Muscle layer of duodenum (tissue), 2 donors: ENCODE measurements around the gene WDR45B.
A peak's percentile ranks its signal among the peaks of the same experiment; 100 is the strongest.

Source experiments
- H3K27ac ChIP-seq: one replicate; pipeline ENCODE4 v1.7.0; 2013; ENCODE audit warnings: mild to moderate bottlenecking, low read length
- H3K27me3 ChIP-seq: one replicate; pipeline ENCODE4 v1.7.0; 2013; ENCODE audit warnings: low read depth, mild to moderate bottlenecking, control low read depth, low read length
- H3K36me3 ChIP-seq, 2 donors: one replicate each; pipeline ENCODE4 v1.7.0; 2013; ENCODE audit warnings: low read length in 2 of 2, control low read depth in 1 of 2, mild to moderate bottlenecking in 1 of 2; ENCODE audit not compliant: insufficient read depth in 2 of 2, control insufficient read depth in 1 of 2
- H3K4me1 ChIP-seq, 2 donors: one replicate each; pipeline ENCODE4 v1.7.0; 2013; ENCODE audit warnings: low read length in 2 of 2, mild to moderate bottlenecking in 2 of 2, control low read depth in 1 of 2, moderate library complexity in 1 of 2; ENCODE audit not compliant: insufficient read depth in 2 of 2, control insufficient read depth in 1 of 2
- H3K4me3 ChIP-seq, 2 donors: one replicate each; pipeline ENCODE4 v1.7.0; 2013; ENCODE audit warnings: low read length in 2 of 2, low read depth in 1 of 2, mild to moderate bottlenecking in 1 of 2
- H3K9me3 ChIP-seq, 2 donors: one replicate each; pipeline ENCODE4 v1.7.0; 2013; ENCODE audit warnings: low read length in 2 of 2, control low read depth in 1 of 2, mild to moderate bottlenecking in 1 of 2; ENCODE audit not compliant: control insufficient read depth in 1 of 2
- donor health status: healthy.

Gene WDR45B

DNA sequence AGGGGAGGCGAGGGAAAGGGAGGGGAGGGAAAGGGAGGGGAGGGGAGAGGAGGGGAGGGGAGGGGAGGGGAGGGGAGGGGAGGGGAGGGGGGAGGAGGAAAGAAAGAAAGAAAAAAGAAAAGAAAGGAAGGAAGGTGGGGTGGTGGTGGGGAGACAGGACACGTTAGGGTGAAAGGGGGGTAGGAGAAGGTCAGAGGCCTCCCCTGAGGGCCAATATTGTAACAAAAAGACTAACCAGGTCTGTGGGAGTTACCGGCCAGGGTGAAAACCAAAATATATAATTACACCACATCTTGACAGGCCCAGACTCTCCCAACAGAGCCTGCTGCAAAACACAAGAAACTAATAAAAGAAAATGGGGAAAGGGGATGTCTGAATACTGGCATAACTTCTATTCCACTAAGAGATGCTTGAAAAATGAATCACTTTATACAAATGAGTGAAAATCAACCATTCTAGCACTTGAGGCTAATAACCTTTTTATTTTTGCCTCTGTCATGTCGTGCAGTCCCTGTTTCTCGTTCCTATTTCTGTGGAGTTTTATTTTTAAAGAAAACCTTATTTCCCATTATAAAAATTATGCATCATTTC, 10.0 kb downstream of the WDR45B start:
- Histone ChIP-seq H3K4me1 (no peaks in the 10 kb centered on the region), H3K27me3 (no peaks in the 10 kb centered on the region), H3K4me3 (no peak overlapping the region), H3K27ac (no peak overlapping the region), H3K36me3 (peaks cover 22 to 35% of the 10 kb centered on the region in 2 donors), H3K9me3 (no peaks in the 10 kb centered on the region)

GRCh38 chr17:82636626-82637598, 11.3 kb downstream of the WDR45B start:
- H3K9me3 ChIP-seq, result no peaks in the 10 kb centered on the region
- H3K4me3 ChIP-seq, result no peak overlapping the region
- no peaks in the 10 kb centered on the region for H3K27me3 ChIP-seq
- H3K4me1 ChIP-seq, result no peaks in the 10 kb centered on the region
- peak overlapping the region; percentile 75 for H3K27ac ChIP-seq
- H3K36me3 ChIP-seq, result peaks cover 9 to 22% of the 10 kb centered on the region in 2 donors

DNA sequence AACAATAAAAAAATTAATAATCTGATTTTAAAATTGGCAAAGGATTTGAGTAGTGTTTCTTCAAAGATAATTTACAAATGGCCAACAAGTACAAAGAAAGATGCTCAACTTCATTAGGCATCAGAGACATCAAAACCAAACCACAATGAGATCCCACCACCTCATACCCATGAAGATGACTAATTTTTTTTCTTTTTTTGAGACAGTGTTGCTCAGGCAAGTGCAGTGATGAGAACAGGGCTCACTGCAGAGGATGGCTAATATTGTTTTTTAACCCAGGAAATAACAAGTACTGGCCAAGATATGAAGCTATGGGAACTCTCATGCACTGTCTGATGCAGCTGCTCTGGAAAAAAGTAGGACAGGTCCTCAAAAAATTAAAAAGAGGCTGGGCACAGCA, 14.9 kb downstream of the WDR45B start:
- Histone ChIP-seq H3K36me3 (peaks cover 14 to 17% of the 10 kb centered on the region in 2 donors), H3K27me3 (no peaks in the 10 kb centered on the region), H3K27ac (no peak overlapping the region), H3K4me3 (no peak overlapping the region), H3K9me3 (no peaks in the 10 kb centered on the region), H3K4me1 (no peaks in the 10 kb centered on the region)

DNA sequence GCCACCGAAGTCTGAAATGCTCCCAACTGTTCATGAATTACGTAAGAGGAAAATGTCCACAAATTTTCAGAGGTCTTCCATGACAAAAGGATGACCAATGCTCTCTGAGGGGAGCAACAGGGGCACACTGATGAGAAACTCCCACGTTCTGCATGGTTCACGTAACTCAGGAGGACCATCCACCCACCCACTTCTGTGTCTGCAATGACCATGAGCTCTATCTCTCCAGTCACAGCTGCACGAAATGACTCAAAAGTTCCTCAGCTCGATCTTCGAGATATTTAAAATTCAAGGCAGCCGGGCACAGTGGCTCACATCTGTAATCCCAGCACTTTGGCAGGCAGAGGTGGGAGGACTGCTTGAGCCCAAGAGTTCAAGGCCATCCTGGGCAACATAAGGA, 15.8 kb downstream of the WDR45B start:
- Histone ChIP-seq H3K27ac (no peak overlapping the region), H3K4me3 (no peak overlapping the region), H3K27me3 (no peaks in the 10 kb centered on the region), H3K9me3 (no peaks in the 10 kb centered on the region), H3K4me1 (no peaks in the 10 kb centered on the region), H3K36me3 (peaks cover 14 to 21% of the 10 kb centered on the region in 2 donors)

DNA sequence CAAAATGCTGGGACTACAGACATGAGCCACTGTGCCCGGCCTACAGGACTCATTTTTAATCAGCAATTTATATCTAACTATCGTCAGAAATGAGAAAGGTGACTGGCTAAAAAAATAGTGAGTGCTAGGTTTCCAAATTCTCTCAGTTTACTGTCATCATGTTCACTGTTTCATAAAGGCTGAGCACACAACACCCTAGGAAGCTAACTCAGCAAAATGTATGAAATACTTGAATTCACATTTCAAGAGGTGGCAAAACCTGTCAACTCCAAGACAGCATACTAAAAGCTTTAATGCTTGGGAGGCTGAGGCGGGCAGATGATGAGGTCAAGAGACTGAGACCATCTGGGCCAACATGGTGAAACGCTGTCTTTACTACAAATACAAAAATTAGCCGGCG, 16.7 kb downstream of the WDR45B start:
- no peak overlapping the region for H3K4me3 ChIP-seq
- H3K36me3 ChIP-seq, result peaks cover 19 to 30% of the 10 kb centered on the region in 2 donors
- H3K9me3 ChIP-seq, result no peaks in the 10 kb centered on the region
- H3K27me3 ChIP-seq, result no peaks in the 10 kb centered on the region
- H3K4me1 ChIP-seq, result no peaks in the 10 kb centered on the region
- no peak overlapping the region for H3K27ac ChIP-seq

DNA sequence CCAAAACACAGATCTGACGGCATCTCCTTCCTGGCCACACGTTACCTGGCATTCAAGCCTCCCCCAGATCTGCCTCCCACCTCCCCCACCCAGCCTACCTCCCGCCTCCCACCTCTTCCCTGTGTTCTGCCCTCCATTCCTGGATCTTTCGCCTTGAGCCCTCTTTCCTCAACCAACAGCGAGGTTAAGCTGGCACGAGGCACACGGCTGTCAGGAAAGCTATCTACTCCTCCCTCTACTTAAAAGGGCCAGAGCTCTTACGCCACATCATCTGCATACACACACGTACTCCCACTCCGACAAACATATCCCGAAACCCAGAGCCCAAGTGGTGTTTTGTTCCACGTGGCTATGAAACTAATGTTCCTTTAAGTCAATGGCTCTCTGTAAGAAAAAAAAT, 18.0 kb downstream of the WDR45B start:
- H3K36me3 ChIP-seq, result peaks cover 24 to 38% of the 10 kb centered on the region in 2 donors
- H3K27ac ChIP-seq, result no peak overlapping the region
- H3K9me3 ChIP-seq, result no peaks in the 10 kb centered on the region
- H3K27me3 ChIP-seq, result no peaks in the 10 kb centered on the region
- no peaks in the 10 kb centered on the region for H3K4me1 ChIP-seq
- H3K4me3 ChIP-seq, result no peak overlapping the region

DNA sequence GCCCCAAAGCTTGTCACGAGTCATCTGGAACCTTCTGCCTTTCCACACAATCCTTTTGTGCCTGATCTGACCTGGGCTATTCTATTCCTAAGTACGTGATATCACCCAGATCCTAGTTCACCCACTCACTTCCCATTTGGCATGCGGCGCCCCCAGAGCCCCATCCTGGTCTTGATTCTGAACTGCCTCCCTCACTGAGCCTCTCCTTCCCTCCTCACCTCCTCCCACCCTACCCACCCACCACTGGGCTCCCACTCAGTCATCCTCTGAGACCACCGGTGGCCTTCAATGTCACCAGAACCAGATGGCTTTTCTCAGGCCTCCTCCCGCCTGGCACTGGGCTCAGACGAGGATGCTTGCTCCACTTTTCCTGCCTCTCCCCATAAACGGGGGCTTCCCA, 18.5 kb downstream of the WDR45B start:
- H3K27me3 ChIP-seq, result no peaks in the 10 kb centered on the region
- H3K4me3 ChIP-seq, result no peak overlapping the region
- H3K36me3 ChIP-seq, result peaks cover 28 to 42% of the 10 kb centered on the region in 2 donors
- H3K27ac ChIP-seq, result no peak overlapping the region
- no peaks in the 10 kb centered on the region for H3K9me3 ChIP-seq
- H3K4me1 ChIP-seq, result no peaks in the 10 kb centered on the region

- H3K4me3 ChIP-seq, result no peak overlapping the region
- H3K27ac ChIP-seq, result no peak overlapping the region
- no peaks in the 10 kb centered on the region for H3K4me1 ChIP-seq
- no peaks in the 10 kb centered on the region for H3K27me3 ChIP-seq
- no peaks in the 10 kb centered on the region for H3K9me3 ChIP-seq
- peaks cover 30 to 47% of the 10 kb centered on the region in 2 donors for H3K36me3 ChIP-seq
These were observed 20.8 kb downstream of the WDR45B start for GRCh38 chr17:82627405-82627804.

DNA sequence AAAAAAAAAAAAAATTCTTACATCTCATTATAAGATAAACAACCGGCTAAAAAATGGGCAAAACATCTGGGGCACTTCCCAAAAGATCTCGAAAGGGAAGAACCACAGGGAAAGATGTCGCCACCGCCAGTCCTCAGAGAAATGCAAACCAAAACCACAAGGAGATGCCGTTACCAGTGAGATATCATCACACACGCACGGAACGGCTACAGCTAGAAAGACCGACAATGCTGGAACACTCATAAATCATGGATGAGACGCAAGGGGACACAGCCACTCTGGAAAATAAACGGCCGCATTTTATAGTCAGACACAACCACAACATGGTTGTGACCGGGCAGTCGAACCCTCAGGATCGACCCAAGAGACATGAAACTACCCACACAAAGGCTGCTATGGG, 24.5 kb downstream of the WDR45B start:
- peaks cover 49 to 69% of the 10 kb centered on the region in 2 donors for H3K36me3 ChIP-seq
- no peaks in the 10 kb centered on the region for H3K4me1 ChIP-seq
- H3K4me3 ChIP-seq, result no peak overlapping the region
- no peaks in the 10 kb centered on the region for H3K9me3 ChIP-seq
- no peak overlapping the region for H3K27ac ChIP-seq
- no peaks in the 10 kb centered on the region for H3K27me3 ChIP-seq

- peaks cover 60 to 76% of the 10 kb centered on the region in 2 donors for H3K36me3 ChIP-seq
- H3K4me3 ChIP-seq, result no peak overlapping the region
- no peaks in the 10 kb centered on the region for H3K4me1 ChIP-seq
- no peaks in the 10 kb centered on the region for H3K9me3 ChIP-seq
- H3K27ac ChIP-seq, result no peak overlapping the region
- no peaks in the 10 kb centered on the region for H3K27me3 ChIP-seq
These were observed 28.6 kb downstream of the WDR45B start for GRCh38 chr17:82619641-82620040.

- H3K9me3 ChIP-seq, result no peaks in the 10 kb centered on the region
- H3K4me3 ChIP-seq, result no peak overlapping the region
- no peaks in the 10 kb centered on the region for H3K4me1 ChIP-seq
- H3K27ac ChIP-seq, result no peak overlapping the region
- no peaks in the 10 kb centered on the region for H3K27me3 ChIP-seq
- peaks cover 60 to 77% of the 10 kb centered on the region in 2 donors for H3K36me3 ChIP-seq
These were observed 29.0 kb downstream of the WDR45B start for GRCh38 chr17:82619211-82619610.
